Measurements from ENCODE around the gene THSD4.
"Not testable (repeated sequence)": the region's sequence is repeated elsewhere in the genome, so short reads cannot be mapped to it uniquely, and the experiment has no call there.

Gene THSD4

GRCh38 chr15:71656425-71656824 lies 541.2 kb downstream of the THSD4 start:
- Mint-ChIP-seq H3K4me3 (no peak overlapping the region), H3K36me3 (ENCODE audit: low read depth) (no peaks in the 10 kb centered on the region), H3K27me3 (no peaks in the 10 kb centered on the region), H3K4me1 (no peaks in the 10 kb centered on the region), H3K27ac (no peak overlapping the region), H3K9me3 (no peaks in the 10 kb centered on the region)
- ATAC-seq (no peak), DNase-seq (no peak)

- no peak overlapping the region for H3K27ac Mint-ChIP-seq
- no peaks in the 10 kb centered on the region for H3K4me1 Mint-ChIP-seq
- no peak for DNase-seq
- no peak for ATAC-seq
- H3K4me3 Mint-ChIP-seq = no peak overlapping the region
- no peaks in the 10 kb centered on the region for H3K9me3 Mint-ChIP-seq
- H3K27me3 Mint-ChIP-seq = no peaks in the 10 kb centered on the region
- H3K36me3 Mint-ChIP-seq (ENCODE audit: low read depth) = no peaks in the 10 kb centered on the region
Measured at GRCh38 chr15:71657141-71657540, 541.9 kb downstream of the THSD4 start.

GRCh38 chr15:71658036-71658435 lies 542.8 kb downstream of the THSD4 start:
- H3K4me3 Mint-ChIP-seq = no peak overlapping the region
- DNase-seq (no peak), ATAC-seq (no peak)
- no peak overlapping the region for H3K27ac Mint-ChIP-seq
- no peaks in the 10 kb centered on the region for H3K4me1 Mint-ChIP-seq
- no peaks in the 10 kb centered on the region for H3K36me3 Mint-ChIP-seq (ENCODE audit: low read depth)
- no peaks in the 10 kb centered on the region for H3K27me3 Mint-ChIP-seq
- H3K9me3 Mint-ChIP-seq = no peaks in the 10 kb centered on the region

- no peak for DNase-seq
- Mint-ChIP-seq H3K27me3 (no peaks in the 10 kb centered on the region), H3K36me3 (ENCODE audit: low read depth) (no peaks in the 10 kb centered on the region), H3K9me3 (no peaks in the 10 kb centered on the region), H3K27ac (no peak overlapping the region), H3K4me1 (no peaks in the 10 kb centered on the region), H3K4me3 (no peak overlapping the region)
- ATAC-seq = no peak
Measured at GRCh38 chr15:71658827-71659729, 543.8 kb downstream of the THSD4 start.

GRCh38 chr15:71659730-71660067 lies 544.4 kb downstream of the THSD4 start:
- Mint-ChIP-seq H3K27me3 (peaks cover 2% of the 10 kb centered on the region), H3K4me3 (no peak overlapping the region), H3K4me1 (no peaks in the 10 kb centered on the region), H3K36me3 (ENCODE audit: low read depth) (no peaks in the 10 kb centered on the region), H3K27ac (no peak overlapping the region), H3K9me3 (no peaks in the 10 kb centered on the region)
- DNase-seq = no peak
- no peak for ATAC-seq

- DNase-seq = no peak
- H3K4me1 Mint-ChIP-seq = no peaks in the 10 kb centered on the region
- ATAC-seq = no peak
- H3K4me3 Mint-ChIP-seq = no peak overlapping the region
- H3K9me3 Mint-ChIP-seq = no peaks in the 10 kb centered on the region
- H3K27me3 Mint-ChIP-seq = peaks cover 6% of the 10 kb centered on the region
- H3K36me3 Mint-ChIP-seq (ENCODE audit: low read depth) = no peaks in the 10 kb centered on the region
- H3K27ac Mint-ChIP-seq = no peak overlapping the region
Measured at GRCh38 chr15:71660501-71660900, 545.2 kb downstream of the THSD4 start.

- no peak overlapping the region for H3K27ac Mint-ChIP-seq
- H3K27me3 Mint-ChIP-seq = peaks cover 8% of the 10 kb centered on the region
- H3K4me1 Mint-ChIP-seq = no peaks in the 10 kb centered on the region
- H3K9me3 Mint-ChIP-seq = no peaks in the 10 kb centered on the region
- DNase-seq = no peak
- no peaks in the 10 kb centered on the region for H3K36me3 Mint-ChIP-seq (ENCODE audit: low read depth)
- ATAC-seq = no peak
- no peak overlapping the region for H3K4me3 Mint-ChIP-seq
Measured at GRCh38 chr15:71662306-71662705, 547.0 kb downstream of the THSD4 start.

- H3K9me3 Mint-ChIP-seq = no peaks in the 10 kb centered on the region
- ATAC-seq = no peak
- no peak for DNase-seq
Measured at GRCh38 chr15:71664622-71665021, 549.4 kb downstream of the THSD4 start.

GRCh38 chr15:71666763-71667620 lies 551.7 kb downstream of the THSD4 start:
- Mint-ChIP-seq H3K27me3 (peaks cover 10% of the 10 kb centered on the region), H3K9me3 (no peaks in the 10 kb centered on the region), H3K4me1 (no peaks in the 10 kb centered on the region), H3K27ac (no peak overlapping the region), H3K4me3 (no peak overlapping the region), H3K36me3 (ENCODE audit: low read depth) (no peaks in the 10 kb centered on the region)
- no peak for DNase-seq
- ATAC-seq = no peak

More at GRCh38 chr15:71664622-71665021, 549.4 kb downstream of the THSD4 start:
- Mint-ChIP-seq H3K4me3 (no peak overlapping the region), H3K4me1 (no peaks in the 10 kb centered on the region), H3K27me3 (peaks cover 8% of the 10 kb centered on the region), H3K27ac (no peak overlapping the region), H3K36me3 (ENCODE audit: low read depth) (no peaks in the 10 kb centered on the region)

GRCh38 chr15:71669688-71670087 lies 554.4 kb downstream of the THSD4 start:
- H3K36me3 Mint-ChIP-seq (ENCODE audit: low read depth) = no peaks in the 10 kb centered on the region
- no peak overlapping the region for H3K4me3 Mint-ChIP-seq
- no peaks in the 10 kb centered on the region for H3K4me1 Mint-ChIP-seq
- H3K27ac Mint-ChIP-seq = no peak overlapping the region
- ATAC-seq = no peak
- peaks cover 14% of the 10 kb centered on the region for H3K27me3 Mint-ChIP-seq
- no peak for DNase-seq
- H3K9me3 Mint-ChIP-seq = no peaks in the 10 kb centered on the region

GRCh38 chr15:71670222-71670621 lies 555.0 kb downstream of the THSD4 start:
- H3K36me3 Mint-ChIP-seq (ENCODE audit: low read depth); H3K4me1 Mint-ChIP-seq; H3K4me3 Mint-ChIP-seq; H3K9me3 Mint-ChIP-seq; H3K27ac Mint-ChIP-seq; DNase-seq; ATAC-seq: not testable (repeated sequence)
- peaks cover 12% of the 10 kb centered on the region for H3K27me3 Mint-ChIP-seq

GRCh38 chr15:71674354-71674753 lies 559.1 kb downstream of the THSD4 start:
- DNase-seq (no peak), ATAC-seq (no peak)
- peaks cover 17% of the 10 kb centered on the region for H3K4me1 Mint-ChIP-seq
- H3K4me3 Mint-ChIP-seq = no peak overlapping the region
- no peaks in the 10 kb centered on the region for H3K36me3 Mint-ChIP-seq (ENCODE audit: low read depth)
- no peak overlapping the region for H3K27ac Mint-ChIP-seq
- peaks cover 13% of the 10 kb centered on the region for H3K27me3 Mint-ChIP-seq
- no peaks in the 10 kb centered on the region for H3K9me3 Mint-ChIP-seq

- H3K27me3 Mint-ChIP-seq = peaks cover 8% of the 10 kb centered on the region
- H3K27ac Mint-ChIP-seq = peak overlapping the region; percentile 55
- peaks cover 17% of the 10 kb centered on the region for H3K4me1 Mint-ChIP-seq
- no peaks in the 10 kb centered on the region for H3K9me3 Mint-ChIP-seq
- ATAC-seq = no peak
- no peak for DNase-seq
- peak overlapping the region; percentile 16 for H3K4me3 Mint-ChIP-seq
- no peaks in the 10 kb centered on the region for H3K36me3 Mint-ChIP-seq (ENCODE audit: low read depth)
Measured at GRCh38 chr15:71677352-71677751, 562.1 kb downstream of the THSD4 start.

- DNase-seq (no peak), ATAC-seq (no peak)
- peaks cover 8% of the 10 kb centered on the region for H3K27me3 Mint-ChIP-seq
- no peaks in the 10 kb centered on the region for H3K9me3 Mint-ChIP-seq
- H3K4me3 Mint-ChIP-seq = no peak overlapping the region
- H3K27ac Mint-ChIP-seq = no peak overlapping the region
- H3K4me1 Mint-ChIP-seq = peaks cover 17% of the 10 kb centered on the region
- H3K36me3 Mint-ChIP-seq (ENCODE audit: low read depth) = no peaks in the 10 kb centered on the region
Measured at GRCh38 chr15:71677766-71678165, 562.5 kb downstream of the THSD4 start.

GRCh38 chr15:71678191-71678590 lies 562.9 kb downstream of the THSD4 start:
- peaks cover 10% of the 10 kb centered on the region for H3K27me3 Mint-ChIP-seq

More at GRCh38 chr15:71678191-71678590, 562.9 kb downstream of the THSD4 start:
- peaks cover 17% of the 10 kb centered on the region for H3K4me1 Mint-ChIP-seq
- H3K9me3 Mint-ChIP-seq = no peaks in the 10 kb centered on the region
- ATAC-seq = no peak
- no peak for DNase-seq
- H3K4me3 Mint-ChIP-seq = no peak overlapping the region
- no peaks in the 10 kb centered on the region for H3K36me3 Mint-ChIP-seq (ENCODE audit: low read depth)
- no peak overlapping the region for H3K27ac Mint-ChIP-seq

Measured in activated naive CD8-positive, alpha-beta T cell treated with anti-CD3 and anti-CD28 coated beads, Interleukin-2, amount 50 U/mL, for 24 hours (primary cell).